GM13977 (cell line): ENCODE results near the gene GLYATL1.

Experiments used
- DNase-seq: peaks from one replicate; pipeline ENCODE4 v3.0.0; 2012; ENCODE audit warnings: low spot score
- CTCF ChIP-seq: IDR thresholded peaks from 2 replicates; pipeline ENCODE4 v1.5.1; 2012; ENCODE audit warnings: mild to moderate bottlenecking, control low read depth; ENCODE audit not compliant: insufficient read depth; ENCODE audit errors: extremely low read depth, missing control alignments
- in situ Hi-C: fragments of 300-500 bp; cut with MboI; formaldehyde crosslinking; loops from one replicate; pipeline ENCODE4 v1.12.0; 2022; ENCODE audit warnings: low sequenced_read_pairs, low pct_unique_long_range_greater_than_20kb, mixed read lengths, inconsistent platforms; ENCODE audit not compliant: unreplicated experiment

The GLYATL1 gene

GRCh38 chr11:58917159-58917783 lies 22.0 kb upstream of the GLYATL1 start:
- no peak for TF ChIP-seq CTCF
- no peak for DNase-seq
- in situ Hi-C loops: no loop called here

GRCh38 chr11:58919561-58919960 lies 19.7 kb upstream of the GLYATL1 start:
- TF ChIP-seq CTCF: no peak
- in situ Hi-C loops: no loop called here
- no peak for DNase-seq

- no peak for TF ChIP-seq CTCF
- in situ Hi-C loops: no loop called here
- no peak for DNase-seq
Measured at GRCh38 chr11:58919980-58920379, 19.3 kb upstream of the GLYATL1 start.

GRCh38 chr11:58921778-58922390 lies 17.4 kb upstream of the GLYATL1 start:
- no peak for DNase-seq
- in situ Hi-C loops: no loop called here
- no peak for TF ChIP-seq CTCF

GRCh38 chr11:58922479-58922878 lies 16.8 kb upstream of the GLYATL1 start:
- TF ChIP-seq CTCF: no peak
- in situ Hi-C loops: no loop called here
- DNase-seq: no peak

GRCh38 chr11:58923300-58923788 lies 15.9 kb upstream of the GLYATL1 start:
- in situ Hi-C loops: no loop called here
- TF ChIP-seq CTCF: peak; percentile 55
- no peak for DNase-seq

GRCh38 chr11:58924230-58924629 lies 15.1 kb upstream of the GLYATL1 start:
- TF ChIP-seq CTCF: no peak
- in situ Hi-C loops: no loop called here
- DNase-seq: no peak
